Fibroblast of lung (primary cell): ENCODE results near the gene POR.

Source experiments
- CTCF ChIP-seq, 2 donors: IDR thresholded peaks in 1 of 2; conservative IDR thresholded peaks in 1 of 2; 1 replicate in 1 of 2; 2 replicates in 1 of 2; pipeline ENCODE4 v1.5.1; 2011 to 2012; ENCODE audit warnings: low read length in 2 of 2, control low read depth in 1 of 2, inconsistent platforms in 1 of 2, low read depth in 1 of 2, mild to moderate bottlenecking in 1 of 2
- EZH2 ChIP-seq: IDR thresholded peaks from 2 replicates; pipeline ENCODE4 v1.5.1; 2012; ENCODE audit warnings: low read length, control low read depth, mild to moderate bottlenecking; ENCODE audit errors: missing control alignments

- TF ChIP-seq CTCF (conservative IDR thresholded peaks at IDR 0.05 in 1 of 2, IDR thresholded peaks at IDR 0.05 in 1 of 2; ENCODE audit: low read depth in 1 of 2, low read length in 2 of 2): no peak
- TF ChIP-seq EZH2: no peak
Measured at GRCh38 chr7:75962607-75963380, 47.8 kb downstream of the POR start.
